IPS DF 4.7 (cell line): ENCODE data around the gene IQCF5.
"Not testable (repeated sequence)": the region's sequence is repeated elsewhere in the genome, so short reads cannot be mapped to it uniquely, and the experiment has no call there.

Source experiments
- DNase-seq: peaks from one replicate; pipeline ENCODE4 v3.0.0-alpha.2; 2013; ENCODE audit warnings: low spot score; ENCODE audit errors: extremely low read depth

The IQCF5 gene

GRCh38 chr3:51869304-51869703, 6.1 kb downstream of the IQCF5 start:
- no peak for DNase-seq

DNA sequence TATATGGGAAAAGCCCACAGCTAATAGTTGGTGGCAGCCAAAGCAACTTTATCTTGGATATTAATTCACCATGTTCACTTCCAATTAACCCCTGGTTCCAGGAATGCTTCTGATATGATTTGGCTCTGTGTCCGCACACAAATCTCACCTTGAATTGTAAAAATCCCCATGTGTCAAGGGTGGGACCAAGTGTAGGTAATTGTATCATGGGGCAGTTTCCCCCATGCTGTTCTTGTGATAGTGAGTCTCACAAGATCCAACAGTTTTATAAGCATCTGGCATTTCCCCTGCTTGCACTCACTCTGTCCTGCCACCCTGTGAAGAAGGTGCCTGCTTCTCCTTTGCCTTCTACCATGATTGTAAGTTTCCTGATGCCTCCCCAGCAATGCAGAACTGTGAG, 6.5 kb downstream of the IQCF5 start:
- not testable (repeated sequence) for DNase-seq

DNA sequence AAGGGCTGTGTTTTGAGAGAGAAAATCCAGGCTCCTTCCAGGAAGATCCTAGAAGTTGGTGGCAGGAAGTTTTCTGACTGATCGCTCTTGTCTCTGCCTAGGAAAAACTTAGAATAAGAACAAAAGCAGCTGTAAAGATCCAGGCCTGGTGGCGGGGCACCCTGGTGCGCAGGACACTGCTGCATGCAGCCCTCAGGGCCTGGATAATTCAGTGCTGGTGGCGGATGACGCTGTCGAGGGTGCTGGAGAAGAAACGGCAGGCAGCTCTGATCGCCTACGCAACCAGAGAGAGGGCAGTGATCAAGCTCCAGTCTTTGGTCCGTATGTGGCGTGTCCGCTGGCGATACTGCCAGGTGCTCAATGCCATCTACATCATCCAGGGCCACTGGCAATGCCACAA, 12.5 kb downstream of the IQCF5 start:
- DNase-seq, result no peak

- no peak for DNase-seq
Observed at GRCh38 chr3:51860703-51861665, 14.4 kb downstream of the IQCF5 start, which contains the start of gene IQCF2. Gene IQCF2, plus strand, starts transcription at chr3:51861615. Its CDS starts 52 bp downstream, at chr3:51861667.

DNA sequence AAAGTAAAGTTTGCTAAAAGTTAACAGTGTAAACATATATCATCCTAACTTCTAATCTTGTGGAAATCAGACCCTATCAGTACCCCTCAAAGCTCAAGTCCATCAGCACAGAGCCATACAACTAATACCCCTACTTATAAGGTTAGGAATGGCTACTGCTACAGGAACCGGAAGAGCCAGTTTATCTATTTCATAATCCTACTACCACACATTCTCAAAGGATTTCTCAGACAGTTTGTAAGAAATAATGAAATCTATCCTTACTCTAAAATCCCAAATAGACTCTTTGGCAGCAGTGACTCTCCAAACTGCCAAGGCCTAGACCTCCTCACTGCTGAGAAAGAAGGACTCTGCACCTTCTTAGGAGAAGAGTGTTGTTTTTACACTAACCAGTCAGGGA, 20.0 kb downstream of the IQCF5 start:
- DNase-seq, result not testable (repeated sequence)

DNA sequence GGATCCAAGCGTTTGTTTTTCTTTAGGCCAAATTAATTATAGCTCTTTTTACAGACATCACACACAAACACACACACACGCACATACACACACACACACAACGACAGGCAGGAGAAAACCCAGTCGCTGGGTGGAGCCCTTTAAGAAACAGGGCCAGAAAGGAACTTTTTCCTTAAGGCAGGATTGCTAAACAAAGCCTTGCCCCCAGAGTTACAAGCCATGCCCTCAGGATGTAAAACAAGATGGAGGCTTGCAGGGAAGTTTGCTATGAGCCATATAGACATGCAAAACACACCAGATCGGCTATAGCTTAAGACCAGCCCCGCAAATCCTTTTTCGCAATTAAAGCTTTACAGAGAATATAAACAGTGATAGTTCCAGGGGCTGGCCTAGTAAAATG, 30.3 kb downstream of the IQCF5 start:
- DNase-seq, result peak; percentile 25

DNA sequence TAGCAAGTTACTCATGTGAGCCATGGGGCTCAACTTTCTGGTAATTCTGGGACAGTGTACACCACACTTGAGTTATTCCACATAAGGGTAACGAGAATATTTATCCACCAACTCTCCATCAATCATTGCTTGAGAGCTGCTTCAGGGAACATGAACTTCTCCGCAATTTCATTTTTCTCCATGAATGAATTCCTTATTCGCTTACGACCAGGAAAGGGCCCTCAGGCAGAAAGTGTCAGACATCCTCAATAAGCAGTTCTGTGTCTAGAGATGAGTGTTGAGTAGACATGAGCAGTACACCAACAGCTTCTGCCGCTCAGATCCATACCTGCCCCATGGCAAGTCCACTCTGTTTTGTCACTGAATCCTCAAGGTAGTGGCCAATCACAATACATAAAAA, 38.8 kb downstream of the IQCF5 start:
- DNase-seq, result no peak

- DNase-seq, result no peak
Observed at GRCh38 chr3:51830836-51831385, 44.5 kb downstream of the IQCF5 start.

GRCh38 chr3:51830345-51830744, 45.1 kb downstream of the IQCF5 start:
- DNase-seq, result no peak

DNA sequence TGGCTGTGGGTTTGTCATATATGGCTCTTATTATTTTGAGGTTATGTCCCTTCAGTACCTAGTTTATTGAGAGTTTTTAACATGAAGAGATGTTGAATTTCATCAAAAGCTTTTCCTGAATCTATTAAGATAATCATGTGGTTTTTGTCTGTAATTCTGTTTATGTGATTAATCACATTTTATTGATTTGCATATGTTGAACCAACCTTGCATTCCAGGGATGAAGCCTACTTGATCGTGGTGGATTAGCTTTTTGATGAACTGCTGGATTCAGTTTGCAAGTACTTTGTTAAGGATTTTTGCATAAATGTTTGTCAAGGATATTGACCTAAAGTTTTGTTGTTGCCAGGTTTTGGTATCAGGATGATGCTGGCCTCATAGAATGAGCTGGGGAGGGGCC, 47.1 kb downstream of the IQCF5 start:
- DNase-seq, result no peak
